Endothelial cell of umbilical vein (primary cell): ENCODE data around the gene GNAL. TPM values are rescaled to one million over a fixed set of nuclear protein-coding genes. Genes with fewer than 3 reads are reported as not detected.

Experiments used
- BruUV-seq: library from RNA; stranded (reverse); fragments of 400-500 nt; replicated peaks from 2 replicates; lab custom pipeline; 2021; lab: Mats Ljungman, UMichigan
- CTCF ChIA-PET: fragments of 300-600, 350-600 bp; sonication (Branson Sonifier 250); formaldehyde crosslinking; loops from one replicate; lab custom pipeline; 2021; ENCODE audit warnings: antibody characterized with exemption, inconsistent platforms; lab: Charles Lee
- POLR2A ChIA-PET: fragments of 300-600, 350-600 bp; sonication (Branson Sonifier 250); formaldehyde crosslinking; loops from one replicate; lab custom pipeline; 2021; ENCODE audit warnings: antibody characterized with exemption, inconsistent platforms; lab: Charles Lee
- DNase-seq: peaks from one replicate; pipeline ENCODE4 v3.0.0-alpha.2; 2011; ENCODE audit warnings: low read depth, low spot score
- FAIRE-seq: peaks from 2 replicates; lab custom pipeline; 2011; peaks lifted over from hg19 to GRCh38; lab: Jason Lieb, UNC
- H2AFZ ChIP-seq: 2 replicates; pipeline ENCODE4 v1.6.0; 2012; ENCODE audit warnings: low read depth, low read length, control low read depth, inconsistent platforms
- H3K27ac ChIP-seq: 2 replicates; pipeline ENCODE4 v1.5.1; 2011; ENCODE audit warnings: low read depth, mild to moderate bottlenecking, control low read depth, low read length, moderate library complexity; ENCODE audit not compliant: insufficient read depth
- H3K27me3 ChIP-seq, 2 experiments: 2 replicates each; pipeline versions ENCODE4 v1.6.0 to v1.6.1; 2011; ENCODE audit warnings: low read length in 2 of 2, mixed read lengths in 1 of 2; ENCODE audit not compliant: control insufficient read depth in 2 of 2, insufficient read depth in 2 of 2
- H3K36me3 ChIP-seq, 2 experiments: 2 replicates in 1 of 2; 3 replicates in 1 of 2; pipeline ENCODE4 v1.5.1; 2011; ENCODE audit warnings: low read length in 2 of 2, mild to moderate bottlenecking in 1 of 2, moderate library complexity in 1 of 2; ENCODE audit not compliant: control insufficient read depth in 2 of 2, insufficient read depth in 2 of 2; ENCODE audit errors: extremely low read depth in 1 of 2
- H3K4me1 ChIP-seq: 3 replicates; pipeline ENCODE4 v1.5.1; 2011; ENCODE audit warnings: mild to moderate bottlenecking, low read length; ENCODE audit not compliant: control insufficient read depth, insufficient read depth; ENCODE audit errors: extremely low read depth
- H3K4me2 ChIP-seq: 2 replicates; pipeline ENCODE4 v1.6.1; 2011; ENCODE audit warnings: low read length, control low read depth, mixed read lengths; ENCODE audit not compliant: insufficient read depth
- H3K4me3 ChIP-seq, 3 experiments: fragments of 200-600 bp in 1 of 3; sonication (generic), shearing (Covaris generic) in 1 of 3; replicated peaks in 1 of 3; 2 replicates each; pipeline ENCODE4 v1.5.1; 2011 to 2016; ENCODE audit warnings: control low read depth in 3 of 3, low read length in 3 of 3, mild to moderate bottlenecking in 2 of 3, inconsistent platforms in 1 of 3, low read depth in 1 of 3, moderate library complexity in 1 of 3; ENCODE audit not compliant: insufficient read depth in 1 of 3
- H3K79me2 ChIP-seq: 2 replicates; pipeline ENCODE4 v1.6.0; 2012; ENCODE audit warnings: low read length, inconsistent platforms; ENCODE audit not compliant: control insufficient read depth, insufficient read depth
- H3K9ac ChIP-seq: replicated peaks from 2 replicates; pipeline ENCODE3; 2011; ENCODE audit warnings: low read length, control low read depth; ENCODE audit not compliant: insufficient read depth; ENCODE audit errors: extremely low read depth
- H3K9me1 ChIP-seq: replicated peaks from 3 replicates; pipeline ENCODE4 v1.6.0; 2011; ENCODE audit warnings: mild to moderate bottlenecking, low read length; ENCODE audit not compliant: control insufficient read depth, insufficient read depth; ENCODE audit errors: extremely low read depth
- H3K9me3 ChIP-seq: replicated peaks from 2 replicates; pipeline ENCODE4 v1.5.1; 2012; ENCODE audit warnings: low read length, inconsistent platforms; ENCODE audit not compliant: control insufficient read depth, insufficient read depth
- H4K20me1 ChIP-seq: replicated peaks from 2 replicates; pipeline ENCODE3; 2011; ENCODE audit warnings: mild to moderate bottlenecking, low read length; ENCODE audit not compliant: control insufficient read depth, insufficient read depth; ENCODE audit errors: extremely low read depth
- CTCF ChIP-seq, 2 donors: IDR thresholded peaks; 1 replicate in 1 of 2; 2 replicates in 1 of 2; pipeline ENCODE4 v1.5.1; 2011; ENCODE audit warnings: low read length in 2 of 2, mild to moderate bottlenecking in 2 of 2, moderate library complexity in 2 of 2, control low read depth in 1 of 2, inconsistent platforms in 1 of 2, low read depth in 1 of 2; ENCODE audit not compliant: insufficient read depth in 1 of 2; ENCODE audit errors: extremely low read depth in 1 of 2
- EZH2 ChIP-seq: IDR thresholded peaks from 2 replicates; pipeline ENCODE4 v1.6.1; 2012; ENCODE audit warnings: borderline replicate concordance, low read depth, mild to moderate bottlenecking, moderate library complexity, low read length, inconsistent platforms; ENCODE audit not compliant: severe bottlenecking
- FOS ChIP-seq: IDR thresholded peaks from 2 replicates; pipeline ENCODE4 v1.6.1; 2011; ENCODE audit warnings: mild to moderate bottlenecking, low read length, moderate library complexity, borderline replicate concordance; ENCODE audit not compliant: insufficient read depth
- GATA2 ChIP-seq: IDR thresholded peaks from 2 replicates; pipeline ENCODE4 v1.7.0; 2011; ENCODE audit warnings: low read depth, mild to moderate bottlenecking, moderate library complexity, mixed read lengths, low read length; ENCODE audit not compliant: insufficient read length, insufficient read depth
- JUN ChIP-seq: IDR thresholded peaks from 2 replicates; pipeline ENCODE4 v1.6.1; 2011; ENCODE audit warnings: borderline replicate concordance, low read depth; ENCODE audit not compliant: insufficient read length, insufficient read depth
- MYC ChIP-seq: IDR thresholded peaks from one replicate; pipeline ENCODE4 v1.6.1; 2011; ENCODE audit warnings: mild to moderate bottlenecking, low read depth, low read length
- POLR2A ChIP-seq: IDR thresholded peaks from 2 replicates; pipeline ENCODE4 v1.6.1; 2012; ENCODE audit warnings: low read depth, mild to moderate bottlenecking, control low read depth, low read length
- POLR2AphosphoS5 ChIP-seq: IDR thresholded peaks from 2 replicates; pipeline ENCODE4 v1.6.1; 2012; ENCODE audit warnings: low read depth, mild to moderate bottlenecking, control low read depth, low read length, moderate library complexity; ENCODE audit not compliant: insufficient read depth
- dilution Hi-C: fragments of 300-500 bp; cut with MboI; formaldehyde crosslinking; loops from one replicate; pipeline ENCODE4 v1.15.0; 2019; ENCODE audit warnings: low sequenced_read_pairs; ENCODE audit not compliant: extremely low pct_ligation_motif_present
- intact Hi-C: fragments of 100-400 bp; cut with micrococcal nuclease; formaldehyde crosslinking; loops from one replicate; pipeline ENCODE4 v1.10.0; 2022
- polyA plus RNA-seq, 4 experiments: library from polyadenylated mRNA; depleted of rRNA in 3 of 4; stranded (reverse) in 3 of 4; unstranded in 1 of 4; fragments of >200 nt; gene quantifications; 2 replicates each; pipeline versions ENCODE4 v1.2.1 to v1.2.3, GENCODE V29; 2011 to 2012; ENCODE audit warnings: missing spikeins in 1 of 4
- total RNA-seq: library from RNA; stranded (reverse); gene quantifications from 2 replicates; pipeline ENCODE4 v1.2.3, GENCODE V29; 2021
- TF ChIP-seq, protein P1 (sequence below): IDR thresholded peaks from 2 replicates; pipeline ENCODE4 v1.6.1; 2011; ENCODE audit not compliant: insufficient read depth, insufficient read length

The GNAL gene
- total and polyA plus RNA-seq, 2 donors (not counting 3 experiments of a cell fraction or from before 2014, with no cell fraction given): 0.07 to 0.73 TPM

DNA sequence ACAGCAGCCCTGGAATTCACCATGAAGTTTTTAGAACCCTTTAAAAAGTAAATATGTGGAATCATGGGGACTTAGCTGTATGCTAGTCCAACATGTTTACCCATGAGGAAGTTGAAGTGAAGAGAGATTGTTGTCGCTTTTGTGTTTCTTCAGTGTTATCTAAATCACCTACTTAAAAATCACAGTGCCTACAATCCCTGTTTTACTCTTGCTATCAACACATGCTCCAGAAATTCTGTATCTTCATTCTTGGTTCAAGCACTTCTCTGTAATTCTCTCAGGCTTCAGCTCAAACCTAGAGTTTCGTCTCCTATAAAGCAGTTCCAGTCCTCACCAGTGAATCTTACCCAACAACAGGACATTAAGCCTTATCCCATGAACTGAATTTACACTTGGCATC lies 131.6 kb downstream of the GNAL start:
- FAIRE-seq (no peak), DNase-seq (no peak)
- Histone ChIP-seq H3K9me1 (no peaks in the 10 kb centered on the region), H3K79me2 (no peaks in the 10 kb centered on the region), H2AFZ (no peak overlapping the region), H4K20me1 (no peaks in the 10 kb centered on the region), H3K36me3 (no peaks in the 10 kb centered on the region), H3K27ac (no peak overlapping the region), H3K9me3 (no peaks in the 10 kb centered on the region), H3K9ac (no peak overlapping the region), H3K4me3 (no peak overlapping the region), H3K4me2 (no peak overlapping the region), H3K27me3 (no peaks in the 10 kb centered on the region), H3K4me1 (no peaks in the 10 kb centered on the region)
- intact Hi-C loops: no loop called here
- CTCF ChIA-PET: no interaction called here
- no TSS peak for BruUV-seq
- POLR2A ChIA-PET: no interaction called here
- no peak for TF ChIP-seq GATA2
- no peak for TF ChIP-seq FOS
- no peak for TF ChIP-seq MYC
- TF ChIP-seq EZH2: no peak
- TF ChIP-seq POLR2AphosphoS5: no peak
- no peak for TF ChIP-seq CTCF (IDR thresholded peaks at IDR 0.05; ENCODE audit: extremely low read depth in 1 of 2, insufficient read depth in 1 of 2, low read depth in 1 of 2, low read length in 2 of 2)
- TF ChIP-seq JUN: no peak
- TF ChIP-seq POLR2A: no peak
- TF ChIP-seq, protein P1, sequence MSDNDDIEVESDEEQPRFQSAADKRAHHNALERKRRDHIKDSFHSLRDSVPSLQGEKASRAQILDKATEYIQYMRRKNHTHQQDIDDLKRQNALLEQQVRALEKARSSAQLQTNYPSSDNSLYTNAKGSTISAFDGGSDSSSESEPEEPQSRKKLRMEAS: no peak
- dilution Hi-C loops: no loop called here
